Thymus (tissue), 11 donors: ENCODE measurements around the gene ZNF341. TPM values are rescaled to one million over a fixed set of nuclear protein-coding genes. Genes with fewer than 3 reads are reported as not detected.
"Not testable (repeated sequence)": the region's sequence is repeated elsewhere in the genome, so short reads cannot be mapped to it uniquely, and the experiment has no call there.

Source experiments
- DNase-seq, 9 donors: peaks; one replicate each; pipeline ENCODE4 v3.0.0-alpha.2; 2013; ENCODE audit warnings: low spot score in 9 of 9, low read depth in 6 of 9, missing footprints in 1 of 9
- H3K27ac ChIP-seq, 2 donors: one replicate each; pipeline ENCODE4 v1.5.1; 2013; ENCODE audit warnings: control low read depth in 1 of 2, low read depth in 1 of 2, low read length in 1 of 2, mild to moderate bottlenecking in 1 of 2, moderate library complexity in 1 of 2
- H3K27me3 ChIP-seq, 2 donors: one replicate each; pipeline ENCODE4 v1.5.1; 2013; ENCODE audit warnings: low read length in 1 of 2; ENCODE audit not compliant: control insufficient read depth in 2 of 2, insufficient read depth in 1 of 2
- H3K36me3 ChIP-seq, 2 donors: one replicate each; pipeline ENCODE4 v1.5.1; 2013; ENCODE audit warnings: low read length in 1 of 2, mild to moderate bottlenecking in 1 of 2, moderate library complexity in 1 of 2; ENCODE audit not compliant: control insufficient read depth in 2 of 2, insufficient read depth in 2 of 2
- H3K4me1 ChIP-seq, 2 donors: one replicate each; pipeline ENCODE4 v1.5.1; 2013; ENCODE audit warnings: low read length in 2 of 2; ENCODE audit not compliant: control insufficient read depth in 2 of 2, insufficient read depth in 2 of 2
- H3K4me3 ChIP-seq, 2 donors: one replicate each; pipeline ENCODE4 v1.5.1; 2013; ENCODE audit warnings: low read length in 2 of 2, control low read depth in 1 of 2, mild to moderate bottlenecking in 1 of 2
- H3K9me3 ChIP-seq, 2 donors: one replicate each; pipeline ENCODE4 v1.5.1; 2013; ENCODE audit warnings: low read length in 1 of 2, mild to moderate bottlenecking in 1 of 2; ENCODE audit not compliant: control insufficient read depth in 2 of 2, insufficient read depth in 1 of 2
- WGBS: extraction: QIAGEN DNeasy Blood & Tissue Kit; methylation state at CpG from one replicate; pipeline ENCODE4 v1.1.7; 2013; 5-methylcytosine and 5-hydroxymethylcytosine counted together
- polyA plus RNA-seq: library from polyadenylated mRNA; stranded (reverse); fragments of 200-250 nt; gene quantifications from one replicate; pipeline ENCODE4 v1.2.3, GENCODE V29; 2013
- total RNA-seq: library from RNA; stranded (reverse); fragments of 120-200 nt; gene quantifications from one replicate; pipeline ENCODE4 v1.2.4, GENCODE V29; 2013
- donor health status: healthy.

The ZNF341 gene
- total and polyA plus RNA-seq, 2 donors: 1.6 to 4.7 TPM

- no peaks in the 10 kb centered on the region for H3K27me3 ChIP-seq
- DNase-seq: no peak
- 95% methylated on average over 3 of the region's 3 CpGs for WGBS
- H3K36me3 ChIP-seq: peaks cover 0 to 2% of the 10 kb centered on the region in 2 donors
- no peaks in the 10 kb centered on the region for H3K9me3 ChIP-seq
- H3K4me3 ChIP-seq: no peak overlapping the region
- H3K4me1 ChIP-seq: peaks cover 17 to 49% of the 10 kb centered on the region in 2 donors
- H3K27ac ChIP-seq: no peak overlapping the region
Measured at GRCh38 chr20:33688938-33689424, 42.8 kb upstream of the ZNF341 start.

GRCh38 chr20:33689493-33689892, 42.3 kb upstream of the ZNF341 start:
- no peaks in the 10 kb centered on the region for H3K36me3 ChIP-seq
- 100% methylated on average over 1 of the region's 1 CpG for WGBS
- no peak for DNase-seq
- H3K27me3 ChIP-seq: no peaks in the 10 kb centered on the region
- peaks cover 17 to 45% of the 10 kb centered on the region in 2 donors for H3K4me1 ChIP-seq
- no peak overlapping the region for H3K27ac ChIP-seq
- no peaks in the 10 kb centered on the region for H3K9me3 ChIP-seq
- no peak overlapping the region for H3K4me3 ChIP-seq

GRCh38 chr20:33689973-33690372, 41.8 kb upstream of the ZNF341 start:
- 3% methylated on average over 4 of the region's 4 CpGs for WGBS
- Histone ChIP-seq H3K36me3 (no peaks in the 10 kb centered on the region), H3K9me3 (no peaks in the 10 kb centered on the region), H3K4me3 (no peak overlapping the region), H3K4me1 (peaks cover 13 to 40% of the 10 kb centered on the region in 2 donors), H3K27me3 (no peaks in the 10 kb centered on the region), H3K27ac (peak overlapping the region; percentile 38 to 64)
- peak in 4 of 9 donors; percentile 49 to 81 (median 53) for DNase-seq

GRCh38 chr20:33693289-33693688, 38.5 kb upstream of the ZNF341 start:
- no peak overlapping the region for H3K4me3 ChIP-seq
- peaks cover 3 to 23% of the 10 kb centered on the region in 2 donors for H3K4me1 ChIP-seq
- H3K36me3 ChIP-seq: no peaks in the 10 kb centered on the region
- WGBS: 95% methylated on average over 5 of the region's 5 CpGs
- DNase-seq: no peak
- peaks cover 0 to under 1% of the 10 kb centered on the region in 2 donors for H3K9me3 ChIP-seq
- no peaks in the 10 kb centered on the region for H3K27me3 ChIP-seq
- H3K27ac ChIP-seq: no peak overlapping the region

- peaks cover 0 to 3% of the 10 kb centered on the region in 2 donors for H3K9me3 ChIP-seq
- no peak overlapping the region for H3K4me3 ChIP-seq
- WGBS: 96% methylated on average over 17 of the region's 17 CpGs
- no peak for DNase-seq
- H3K36me3 ChIP-seq: no peaks in the 10 kb centered on the region
- no peaks in the 10 kb centered on the region for H3K27me3 ChIP-seq
- H3K27ac ChIP-seq: no peak overlapping the region
- peaks cover 3 to 20% of the 10 kb centered on the region in 2 donors for H3K4me1 ChIP-seq
Measured at GRCh38 chr20:33693741-33694638, 37.8 kb upstream of the ZNF341 start.

- H3K4me3 ChIP-seq: no peak overlapping the region
- H3K4me1 ChIP-seq: peaks cover 3 to 15% of the 10 kb centered on the region in 2 donors
- peaks cover 0 to 3% of the 10 kb centered on the region in 2 donors for H3K9me3 ChIP-seq
- WGBS: 93% methylated on average over 6 of the region's 6 CpGs
- no peaks in the 10 kb centered on the region for H3K36me3 ChIP-seq
- DNase-seq: no peak
- no peaks in the 10 kb centered on the region for H3K27me3 ChIP-seq
- H3K27ac ChIP-seq: no peak overlapping the region
Measured at GRCh38 chr20:33694639-33695012, 37.2 kb upstream of the ZNF341 start.

- Histone ChIP-seq H3K27me3 (no peaks in the 10 kb centered on the region), H3K4me1 (no peaks in the 10 kb centered on the region), H3K27ac (no peak overlapping the region), H3K4me3 (no peak overlapping the region), H3K9me3 (peaks cover 0 to 11% of the 10 kb centered on the region in 2 donors), H3K36me3 (no peaks in the 10 kb centered on the region)
- no peak for DNase-seq
- WGBS: 97% methylated on average over 4 of the region's 4 CpGs
Measured at GRCh38 chr20:33696448-33696847, 35.3 kb upstream of the ZNF341 start.

- no peaks in the 10 kb centered on the region for H3K4me1 ChIP-seq
- 94% methylated on average over 8 of the region's 8 CpGs for WGBS
- no peak for DNase-seq
- H3K27me3 ChIP-seq: no peaks in the 10 kb centered on the region
- no peaks in the 10 kb centered on the region for H3K36me3 ChIP-seq
- no peak overlapping the region for H3K27ac ChIP-seq
- peaks cover 0 to 11% of the 10 kb centered on the region in 2 donors for H3K9me3 ChIP-seq
- H3K4me3 ChIP-seq: no peak overlapping the region
Measured at GRCh38 chr20:33697129-33697528, 34.7 kb upstream of the ZNF341 start.

GRCh38 chr20:33698966-33699365, 32.8 kb upstream of the ZNF341 start:
- not testable (repeated sequence) for H3K27me3 ChIP-seq, H3K4me1 ChIP-seq, H3K4me3 ChIP-seq, DNase-seq, H3K27ac ChIP-seq, H3K36me3 ChIP-seq
- 95% methylated on average over 19 of the region's 27 CpGs for WGBS
- H3K9me3 ChIP-seq: peaks cover 0 to 11% of the 10 kb centered on the region in 2 donors
